CD4-positive, alpha-beta T cell treated with Interleukin-6 at 100 ng/mL for 8 hours (primary cell): Measurements from ENCODE around the gene VDR.

ENCODE experiments used
- DNase-seq: peaks from one replicate; pipeline ENCODE4 v3.0.0-alpha.2; 2020; ENCODE audit warnings: mixed read lengths, low spot score

The VDR gene

GRCh38 chr12:47793015-47793681 is 111.6 kb downstream of the VDR start:
- DNase-seq, result no peak

- DNase-seq, result no peak
These were observed 112.9 kb downstream of the VDR start for GRCh38 chr12:47791874-47792273.
